Embryonic facial prominence (tissue), 1 donor: ENCODE measurements around the gene DNAJB5.

Source experiments
- DNase-seq: peaks from one replicate; pipeline ENCODE4 v3.0.0-alpha.2; 2016; ENCODE audit errors: extremely low spot score

Gene DNAJB5

GRCh38 chr9:34984049-34984448, 5.5 kb upstream of the DNAJB5 start:
- no peak for DNase-seq

GRCh38 chr9:34985311-34985899, 4.1 kb upstream of the DNAJB5 start:
- DNase-seq, result no peak

GRCh38 chr9:34986540-34987047, 3.0 kb upstream of the DNAJB5 start:
- no peak for DNase-seq

GRCh38 chr9:34987160-34987901, 2.2 kb upstream of the DNAJB5 start:
- DNase-seq, result no peak

GRCh38 chr9:34988218-34989002, 1.1 kb upstream of the DNAJB5 start:
- no peak for DNase-seq

GRCh38 chr9:34989946-34990635, 546 bp downstream of the DNAJB5 start:
- DNase-seq, result peak; percentile 42

- DNase-seq, result no peak
Observed at GRCh38 chr9:34990908-34991606, 1.5 kb downstream of the DNAJB5 start.

GRCh38 chr9:34991607-34992375, 2.2 kb downstream of the DNAJB5 start:
- no peak for DNase-seq

GRCh38 chr9:34992376-34992951, 2.9 kb downstream of the DNAJB5 start:
- no peak for DNase-seq

- no peak for DNase-seq
Observed at GRCh38 chr9:34993502-34994259, 4.1 kb downstream of the DNAJB5 start.

GRCh38 chr9:34994260-34994899, 4.8 kb downstream of the DNAJB5 start:
- DNase-seq, result no peak

GRCh38 chr9:34994900-34995669, 5.5 kb downstream of the DNAJB5 start:
- DNase-seq, result no peak

GRCh38 chr9:34995670-34996060, 6.1 kb downstream of the DNAJB5 start:
- no peak for DNase-seq

- no peak for DNase-seq
Observed at GRCh38 chr9:34996181-34996904, 6.8 kb downstream of the DNAJB5 start.

GRCh38 chr9:34996905-34997279, 7.3 kb downstream of the DNAJB5 start:
- no peak for DNase-seq

- DNase-seq, result no peak
Observed at GRCh38 chr9:34997379-34997781, 7.8 kb downstream of the DNAJB5 start.

GRCh38 chr9:34998266-34998665, 8.7 kb downstream of the DNAJB5 start:
- DNase-seq, result no peak

- DNase-seq, result no peak
Observed at GRCh38 chr9:34999576-34999975, 10.0 kb downstream of the DNAJB5 start.
